ENCODE measurements around the gene S100A9.

S100A9 gene

GRCh38 chr1:153355445-153356071, 2.1 kb upstream of the S100A9 start (continued):
- no peak for TF ChIP-seq ATF2 (tag by site-specific recombination; IDR thresholded peaks at IDR 0.05; ENCODE audit: low read depth)

GRCh38 chr1:153356392-153357075, 1.1 kb upstream of the S100A9 start:
- no peak overlapping the region for H3K4me3 ChIP-seq (ENCODE audit: low read depth, low read length)
- TF ChIP-seq ZNF394 (tag by site-specific recombination; IDR thresholded peaks at IDR 0.05; ENCODE audit: borderline replicate concordance), result no peak
- TF ChIP-seq PATZ1 (tag by site-specific recombination; IDR thresholded peaks at IDR 0.05), result no peak
- TF ChIP-seq ZNF76 (tag by site-specific recombination; IDR thresholded peaks at IDR 0.05; ENCODE audit: borderline replicate concordance, low read depth), result no peak
- TF ChIP-seq ZNF501 (tag by site-specific recombination; IDR thresholded peaks at IDR 0.05), result no peak
- H3K27ac ChIP-seq (ENCODE audit: extremely low read depth, low read depth, low read length), result no peak overlapping the region
- H3K4me1 ChIP-seq (ENCODE audit: control insufficient read depth, insufficient read depth, low read length), result no peaks in the 10 kb centered on the region
- POLR2A ChIA-PET, result no interaction called here
- CTCF ChIA-PET, result interaction anchor here (0.7 to 11.6 kb wide), 7 partner anchors 43 to 612 kb away, joined by 3 to 259 read pairs (median 4); no protein-coding TSS in a partner anchor
- H3K9me3 ChIP-seq (ENCODE audit: control insufficient read depth, insufficient read depth, low read depth, low read length), result no peaks in the 10 kb centered on the region
- no peaks in the 10 kb centered on the region for H3K36me3 ChIP-seq (ENCODE audit: control insufficient read depth in 2 of 2, insufficient read depth in 1 of 2, low read length in 2 of 2)

GRCh38 chr1:153357076-153357852, 390 bp upstream of the S100A9 start:
- Histone ChIP-seq H3K27ac (ENCODE audit: extremely low read depth, low read depth, low read length) (no peak overlapping the region), H3K36me3 (ENCODE audit: control insufficient read depth in 2 of 2, insufficient read depth in 1 of 2, low read length in 2 of 2) (no peaks in the 10 kb centered on the region), H3K4me1 (ENCODE audit: control insufficient read depth, insufficient read depth, low read length) (no peaks in the 10 kb centered on the region), H3K9me3 (ENCODE audit: control insufficient read depth, insufficient read depth, low read depth, low read length) (no peaks in the 10 kb centered on the region), H3K4me3 (ENCODE audit: low read depth, low read length) (no peak overlapping the region)
- POLR2A ChIA-PET, result no interaction called here
- CTCF ChIA-PET, result interaction anchor here (0.7 to 11.6 kb wide), 4 partner anchors 108 to 612 kb away, joined by 3 to 259 read pairs (median 3); no protein-coding TSS in a partner anchor
- no peak for TF ChIP-seq BCL11A (tag by site-specific recombination; IDR thresholded peaks at IDR 0.05; ENCODE audit: low read depth)
- TF ChIP-seq SP2 (tag by site-specific recombination; IDR thresholded peaks at IDR 0.05), result no peak
- no peak for TF ChIP-seq PATZ1 (tag by site-specific recombination; IDR thresholded peaks at IDR 0.05)
- TF ChIP-seq ZNF341 (tag by site-specific recombination; IDR thresholded peaks at IDR 0.05; ENCODE audit: low read depth), result no peak
- no peak for TF ChIP-seq ZNF791 (tag by site-specific recombination; IDR thresholded peaks at IDR 0.05)
- TF ChIP-seq ZNF555 (tag by site-specific recombination; conservative IDR thresholded peaks at IDR 0.05), result no peak
- TF ChIP-seq PRDM6 (tag by site-specific recombination; IDR thresholded peaks at IDR 0.05), result no peak
- no peak for TF ChIP-seq ZSCAN16 (tag by site-specific recombination; IDR thresholded peaks at IDR 0.05)
- no peak for TF ChIP-seq ZNF169 (tag by site-specific recombination; IDR thresholded peaks at IDR 0.05)
- no peak for TF ChIP-seq ZNF280D (tag by site-specific recombination; IDR thresholded peaks at IDR 0.05)
- TF ChIP-seq MEIS1 (CRISPR knock-in tag; IDR thresholded peaks at IDR 0.05; ENCODE audit: borderline replicate concordance), result no peak
